IPS DF 19.7 (cell line): ENCODE data around the gene ARHGEF16.

ENCODE experiments used
- DNase-seq: peaks from one replicate; pipeline ENCODE4 v3.0.0-alpha.2; 2013; ENCODE audit warnings: low read depth, low spot score

The ARHGEF16 gene

GRCh38 chr1:3438661-3439180, 15.7 kb upstream of the ARHGEF16 start:
- DNase-seq = no peak

GRCh38 chr1:3439346-3440299, 14.8 kb upstream of the ARHGEF16 start:
- DNase-seq = no peak

- DNase-seq = no peak
These were observed 14.2 kb upstream of the ARHGEF16 start for GRCh38 chr1:3440300-3440681.

GRCh38 chr1:3440711-3441409, 13.6 kb upstream of the ARHGEF16 start:
- DNase-seq = no peak

- no peak for DNase-seq
These were observed 13.0 kb upstream of the ARHGEF16 start for GRCh38 chr1:3441410-3441847.

- no peak for DNase-seq
These were observed 12.6 kb upstream of the ARHGEF16 start for GRCh38 chr1:3441880-3442279.

GRCh38 chr1:3442331-3442730, 12.1 kb upstream of the ARHGEF16 start:
- DNase-seq = no peak

GRCh38 chr1:3442901-3443300, 11.6 kb upstream of the ARHGEF16 start:
- no peak for DNase-seq

- DNase-seq = no peak
These were observed 10.7 kb upstream of the ARHGEF16 start for GRCh38 chr1:3443807-3444206.

GRCh38 chr1:3444298-3444697, 10.2 kb upstream of the ARHGEF16 start:
- DNase-seq = no peak

GRCh38 chr1:3444736-3445135, 9.7 kb upstream of the ARHGEF16 start:
- no peak for DNase-seq

- DNase-seq = no peak
These were observed 4.1 kb upstream of the ARHGEF16 start for GRCh38 chr1:3450202-3450863.

GRCh38 chr1:3450983-3451382, 3.5 kb upstream of the ARHGEF16 start:
- no peak for DNase-seq

GRCh38 chr1:3451994-3452865, 2.2 kb upstream of the ARHGEF16 start:
- no peak for DNase-seq

GRCh38 chr1:3452866-3453175, 1.6 kb upstream of the ARHGEF16 start:
- no peak for DNase-seq

GRCh38 chr1:3453203-3453761, 1.2 kb upstream of the ARHGEF16 start:
- no peak for DNase-seq

GRCh38 chr1:3454811-3455618, 550 bp downstream of the ARHGEF16 start:
- no peak for DNase-seq

- DNase-seq = no peak
These were observed 1.4 kb downstream of the ARHGEF16 start for GRCh38 chr1:3455670-3456448.

- DNase-seq = no peak
These were observed 2.0 kb downstream of the ARHGEF16 start for GRCh38 chr1:3456449-3456963.
